Measurements from ENCODE around the gene SNX9. TPM values are rescaled to one million over a fixed set of nuclear protein-coding genes. Genes with fewer than 3 reads are reported as not detected.

SNX9 gene
- total RNA-seq, 1 experiment from 2014 or later, result 16.6 TPM

DNA sequence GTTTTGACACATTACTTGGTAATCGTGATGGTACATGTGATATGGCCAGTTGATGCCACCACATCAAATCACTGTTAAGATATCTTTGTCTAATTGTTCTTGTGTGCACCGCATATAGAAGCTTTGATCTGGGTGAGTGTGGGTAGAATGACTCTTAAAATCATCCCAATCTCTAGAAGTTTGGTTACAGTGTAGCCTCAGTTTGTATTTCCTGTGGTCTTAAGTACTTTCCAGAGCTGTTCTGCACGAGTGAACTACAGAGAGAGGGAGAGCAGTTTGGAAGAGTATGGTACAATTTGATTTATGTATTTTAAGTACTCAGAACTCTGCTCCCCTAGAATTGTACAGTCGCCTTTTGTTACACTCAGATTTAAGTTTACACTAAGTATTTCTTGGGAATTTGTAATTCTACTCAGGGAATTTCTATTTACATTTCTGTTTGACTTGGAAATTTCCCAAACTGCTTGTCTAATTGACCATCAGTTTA, 37.5 kb downstream of the SNX9 start:
- Mint-ChIP-seq H3K27ac (ENCODE audit: unreplicated experiment) (no peak overlapping the region), H3K4me3 (ENCODE audit: low read depth, unreplicated experiment) (no peak overlapping the region), H3K9me3 (ENCODE audit: low read depth, unreplicated experiment) (no peaks in the 10 kb centered on the region), H3K27me3 (ENCODE audit: unreplicated experiment) (no peaks in the 10 kb centered on the region), H3K36me3 (ENCODE audit: insufficient read depth, unreplicated experiment) (no peaks in the 10 kb centered on the region), H3K4me1 (ENCODE audit: low read depth, unreplicated experiment) (peaks cover 19% of the 10 kb centered on the region)
- CTCF ChIA-PET, result interaction anchor here (0.8 kb wide), 1 partner anchor 96 kb away, joined by 3 read pairs; no protein-coding TSS in a partner anchor
- no peak for DNase-seq
- intact Hi-C loops (cut with micrococcal nuclease; ENCODE audit: unreplicated experiment), result no loop called here
- BruUV-seq (replicated peaks), result no TSS peak
- TF ChIP-seq, protein P1, sequence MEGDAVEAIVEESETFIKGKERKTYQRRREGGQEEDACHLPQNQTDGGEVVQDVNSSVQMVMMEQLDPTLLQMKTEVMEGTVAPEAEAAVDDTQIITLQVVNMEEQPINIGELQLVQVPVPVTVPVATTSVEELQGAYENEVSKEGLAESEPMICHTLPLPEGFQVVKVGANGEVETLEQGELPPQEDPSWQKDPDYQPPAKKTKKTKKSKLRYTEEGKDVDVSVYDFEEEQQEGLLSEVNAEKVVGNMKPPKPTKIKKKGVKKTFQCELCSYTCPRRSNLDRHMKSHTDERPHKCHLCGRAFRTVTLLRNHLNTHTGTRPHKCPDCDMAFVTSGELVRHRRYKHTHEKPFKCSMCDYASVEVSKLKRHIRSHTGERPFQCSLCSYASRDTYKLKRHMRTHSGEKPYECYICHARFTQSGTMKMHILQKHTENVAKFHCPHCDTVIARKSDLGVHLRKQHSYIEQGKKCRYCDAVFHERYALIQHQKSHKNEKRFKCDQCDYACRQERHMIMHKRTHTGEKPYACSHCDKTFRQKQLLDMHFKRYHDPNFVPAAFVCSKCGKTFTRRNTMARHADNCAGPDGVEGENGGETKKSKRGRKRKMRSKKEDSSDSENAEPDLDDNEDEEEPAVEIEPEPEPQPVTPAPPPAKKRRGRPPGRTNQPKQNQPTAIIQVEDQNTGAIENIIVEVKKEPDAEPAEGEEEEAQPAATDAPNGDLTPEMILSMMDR (IDR thresholded peaks at IDR 0.05; ENCODE audit: unreplicated experiment), result no peak

DNA sequence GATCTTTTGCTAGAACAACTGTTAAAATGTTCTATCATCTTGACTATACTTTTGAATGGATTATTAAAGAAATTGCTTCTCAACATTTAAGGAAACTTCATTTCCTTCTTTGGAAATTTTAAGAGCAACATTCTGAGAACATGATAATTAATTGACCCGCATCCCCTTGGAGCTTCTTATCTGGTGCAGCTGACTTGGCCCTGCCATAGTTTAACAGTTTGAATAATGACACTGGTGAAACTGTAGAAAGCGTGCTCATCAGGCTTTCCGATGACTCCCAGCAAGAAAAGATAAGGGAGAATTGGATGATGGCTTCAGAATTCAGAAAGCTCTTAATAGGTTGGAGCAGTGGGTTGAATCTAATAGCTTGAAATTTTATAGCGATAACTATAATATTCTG, 38.1 kb downstream of the SNX9 start:
- TF ChIP-seq, protein P1 (IDR thresholded peaks at IDR 0.05; ENCODE audit: unreplicated experiment), result no peak
- no peaks in the 10 kb centered on the region for H3K36me3 Mint-ChIP-seq (ENCODE audit: insufficient read depth, unreplicated experiment)
- CTCF ChIA-PET, result no interaction called here
- no peak for DNase-seq
- peaks cover 19% of the 10 kb centered on the region for H3K4me1 Mint-ChIP-seq (ENCODE audit: low read depth, unreplicated experiment)
- no peaks in the 10 kb centered on the region for H3K27me3 Mint-ChIP-seq (ENCODE audit: unreplicated experiment)
- BruUV-seq (replicated peaks), result no TSS peak
- H3K4me3 Mint-ChIP-seq (ENCODE audit: low read depth, unreplicated experiment), result no peak overlapping the region
- no peak overlapping the region for H3K27ac Mint-ChIP-seq (ENCODE audit: unreplicated experiment)
- intact Hi-C loops (cut with micrococcal nuclease; ENCODE audit: unreplicated experiment), result no loop called here
- H3K9me3 Mint-ChIP-seq (ENCODE audit: low read depth, unreplicated experiment), result no peaks in the 10 kb centered on the region

DNA sequence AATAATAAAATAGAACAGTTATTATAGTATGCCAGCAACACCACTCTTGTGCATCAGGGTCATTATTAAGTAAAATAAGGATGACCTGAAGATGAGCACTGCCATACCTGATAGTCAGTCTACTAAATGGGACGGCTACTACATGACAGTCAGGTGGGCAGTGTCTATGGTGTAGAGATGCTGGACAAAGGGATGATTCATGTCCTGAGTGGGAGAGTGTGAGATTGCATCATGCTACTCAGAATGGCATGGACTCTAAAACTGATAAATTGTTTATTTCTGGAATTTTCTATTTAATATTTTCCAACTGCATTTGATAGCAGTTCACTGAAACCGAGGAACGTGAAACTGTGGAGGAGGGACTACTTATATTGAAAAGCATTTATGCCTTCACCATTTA, 38.8 kb downstream of the SNX9 start:
- TF ChIP-seq, protein P1 (IDR thresholded peaks at IDR 0.05; ENCODE audit: unreplicated experiment), result no peak
- Mint-ChIP-seq H3K27ac (ENCODE audit: unreplicated experiment) (no peak overlapping the region), H3K4me1 (ENCODE audit: low read depth, unreplicated experiment) (peaks cover 19% of the 10 kb centered on the region), H3K27me3 (ENCODE audit: unreplicated experiment) (no peaks in the 10 kb centered on the region), H3K4me3 (ENCODE audit: low read depth, unreplicated experiment) (no peak overlapping the region), H3K36me3 (ENCODE audit: insufficient read depth, unreplicated experiment) (no peaks in the 10 kb centered on the region), H3K9me3 (ENCODE audit: low read depth, unreplicated experiment) (no peaks in the 10 kb centered on the region)
- intact Hi-C loops (cut with micrococcal nuclease; ENCODE audit: unreplicated experiment), result no loop called here
- BruUV-seq (replicated peaks), result no TSS peak
- no peak for DNase-seq
- CTCF ChIA-PET, result no interaction called here

DNA sequence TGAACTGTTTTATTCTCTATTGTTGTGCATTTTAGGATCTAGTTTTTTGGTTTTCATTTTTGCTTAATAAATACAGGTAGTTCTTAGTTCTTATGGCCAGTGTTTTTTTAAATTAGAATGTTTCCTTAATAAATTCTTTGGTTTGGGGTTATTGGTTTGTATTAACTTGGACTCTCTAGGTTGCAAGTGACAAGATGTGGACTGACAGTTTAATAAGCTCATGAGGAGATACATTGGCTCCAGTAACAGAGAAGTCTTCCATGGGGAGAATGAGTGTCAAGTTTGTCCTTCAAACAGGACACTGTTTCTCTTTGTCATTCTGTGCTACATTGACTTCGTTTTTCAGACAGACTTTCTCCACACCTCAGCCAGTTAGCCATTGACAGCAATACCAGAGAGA, 39.7 kb downstream of the SNX9 start:
- no peaks in the 10 kb centered on the region for H3K27me3 Mint-ChIP-seq (ENCODE audit: unreplicated experiment)
- H3K36me3 Mint-ChIP-seq (ENCODE audit: insufficient read depth, unreplicated experiment), result no peaks in the 10 kb centered on the region
- CTCF ChIA-PET, result no interaction called here
- intact Hi-C loops (cut with micrococcal nuclease; ENCODE audit: unreplicated experiment), result no loop called here
- no peak overlapping the region for H3K27ac Mint-ChIP-seq (ENCODE audit: unreplicated experiment)
- DNase-seq, result no peak
- TF ChIP-seq, protein P1 (IDR thresholded peaks at IDR 0.05; ENCODE audit: unreplicated experiment), result no peak
- peaks cover 19% of the 10 kb centered on the region for H3K4me1 Mint-ChIP-seq (ENCODE audit: low read depth, unreplicated experiment)
- H3K4me3 Mint-ChIP-seq (ENCODE audit: low read depth, unreplicated experiment), result no peak overlapping the region
- no peaks in the 10 kb centered on the region for H3K9me3 Mint-ChIP-seq (ENCODE audit: low read depth, unreplicated experiment)
- no TSS peak for BruUV-seq (replicated peaks)
